Large intestine (tissue), 3 donors: ENCODE measurements around the gene L3MBTL4. TPM values are rescaled to one million over a fixed set of nuclear protein-coding genes. Genes with fewer than 3 reads are reported as not detected.

Experiments
- DNase-seq, 2 donors: peaks; one replicate each; pipeline versions ENCODE4 v3.0.0 to v3.0.0-alpha.2; 2013
- H3K27ac ChIP-seq: one replicate; pipeline ENCODE4 v1.5.1; 2013; ENCODE audit warnings: low read length
- H3K27me3 ChIP-seq: 2 replicates; pipeline ENCODE4 v1.6.1; 2013; ENCODE audit warnings: low read length; ENCODE audit not compliant: control insufficient read depth, insufficient read depth
- H3K36me3 ChIP-seq: 2 replicates; pipeline ENCODE4 v1.6.1; 2013; ENCODE audit warnings: low read length; ENCODE audit not compliant: control insufficient read depth, insufficient read depth
- H3K4me1 ChIP-seq: one replicate; pipeline ENCODE4 v1.6.1; 2013; ENCODE audit warnings: low read length; ENCODE audit not compliant: control insufficient read depth, insufficient read depth
- H3K4me3 ChIP-seq: one replicate; pipeline ENCODE4 v1.5.1; 2013; ENCODE audit warnings: low read length
- H3K9me3 ChIP-seq: one replicate; pipeline ENCODE4 v1.6.1; 2013; ENCODE audit warnings: mild to moderate bottlenecking, low read depth, low read length, moderate library complexity; ENCODE audit not compliant: control insufficient read depth
- WGBS: methylation state at CpG from one replicate; pipeline ENCODE4 v1.1.5; 2013; ENCODE audit warnings: low lambda C conversion rate; ENCODE audit not compliant: insufficient coverage; 5-methylcytosine and 5-hydroxymethylcytosine counted together
- polyA plus RNA-seq: library from polyadenylated mRNA; unstranded; fragments of 120-200 nt; gene quantifications from one replicate; pipeline ENCODE4 v1.2.1, GENCODE V29; 2013

L3MBTL4 gene
- polyA plus RNA-seq, 1 donor: 4.0 TPM

GRCh38 chr18:5939801-5940667 is 474.7 kb downstream of the L3MBTL4 start:
- H3K27ac ChIP-seq: no peak overlapping the region
- no peaks in the 10 kb centered on the region for H3K9me3 ChIP-seq
- H3K36me3 ChIP-seq: no peaks in the 10 kb centered on the region
- no peak for DNase-seq
- no peaks in the 10 kb centered on the region for H3K4me1 ChIP-seq
- H3K4me3 ChIP-seq: no peak overlapping the region
- no peaks in the 10 kb centered on the region for H3K27me3 ChIP-seq
- WGBS: no CpG with 5 or more reads among the region's 7 CpGs

DNA sequence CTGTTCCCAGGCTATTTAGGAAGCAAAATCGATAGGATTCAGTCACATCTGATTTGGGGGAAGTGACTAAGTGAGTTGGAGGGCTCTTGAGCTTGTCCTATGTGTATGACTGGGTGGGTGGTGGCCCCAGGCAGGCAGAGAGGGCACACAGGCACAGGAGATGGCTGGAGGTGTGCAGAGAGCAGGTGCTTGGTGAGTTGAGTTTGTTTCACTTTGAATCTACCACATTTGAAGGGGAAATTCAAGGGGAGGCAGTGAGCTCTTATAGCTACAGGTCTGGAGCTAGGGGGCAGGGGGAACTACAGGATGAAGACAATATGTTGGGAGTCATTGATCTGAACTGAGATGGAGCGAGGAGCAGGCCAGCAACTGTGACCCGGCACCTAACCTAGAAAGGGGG is 476.9 kb downstream of the L3MBTL4 start:
- no CpG with 5 or more reads among the region's 3 CpGs for WGBS
- Histone ChIP-seq H3K4me3 (no peak overlapping the region), H3K27me3 (no peaks in the 10 kb centered on the region), H3K9me3 (no peaks in the 10 kb centered on the region), H3K4me1 (no peaks in the 10 kb centered on the region), H3K36me3 (no peaks in the 10 kb centered on the region), H3K27ac (no peak overlapping the region)
- DNase-seq: no peak

- no CpG with 5 or more reads among the region's 7 CpGs for WGBS
- no peaks in the 10 kb centered on the region for H3K4me1 ChIP-seq
- no peak for DNase-seq
Measured at GRCh38 chr18:5937121-5937520, 477.6 kb downstream of the L3MBTL4 start.

GRCh38 chr18:5930789-5931188 is 483.9 kb downstream of the L3MBTL4 start:
- H3K27ac ChIP-seq: no peak overlapping the region
- no peaks in the 10 kb centered on the region for H3K4me1 ChIP-seq
- WGBS: no CpG with 5 or more reads among the region's 2 CpGs
- DNase-seq: no peak
- no peaks in the 10 kb centered on the region for H3K27me3 ChIP-seq
- H3K4me3 ChIP-seq: no peak overlapping the region
- H3K36me3 ChIP-seq: no peaks in the 10 kb centered on the region
- no peaks in the 10 kb centered on the region for H3K9me3 ChIP-seq

More at GRCh38 chr18:5937121-5937520, 477.6 kb downstream of the L3MBTL4 start:
- Histone ChIP-seq H3K9me3 (no peaks in the 10 kb centered on the region), H3K27me3 (no peaks in the 10 kb centered on the region), H3K36me3 (no peaks in the 10 kb centered on the region), H3K4me3 (no peak overlapping the region), H3K27ac (no peak overlapping the region)

DNA sequence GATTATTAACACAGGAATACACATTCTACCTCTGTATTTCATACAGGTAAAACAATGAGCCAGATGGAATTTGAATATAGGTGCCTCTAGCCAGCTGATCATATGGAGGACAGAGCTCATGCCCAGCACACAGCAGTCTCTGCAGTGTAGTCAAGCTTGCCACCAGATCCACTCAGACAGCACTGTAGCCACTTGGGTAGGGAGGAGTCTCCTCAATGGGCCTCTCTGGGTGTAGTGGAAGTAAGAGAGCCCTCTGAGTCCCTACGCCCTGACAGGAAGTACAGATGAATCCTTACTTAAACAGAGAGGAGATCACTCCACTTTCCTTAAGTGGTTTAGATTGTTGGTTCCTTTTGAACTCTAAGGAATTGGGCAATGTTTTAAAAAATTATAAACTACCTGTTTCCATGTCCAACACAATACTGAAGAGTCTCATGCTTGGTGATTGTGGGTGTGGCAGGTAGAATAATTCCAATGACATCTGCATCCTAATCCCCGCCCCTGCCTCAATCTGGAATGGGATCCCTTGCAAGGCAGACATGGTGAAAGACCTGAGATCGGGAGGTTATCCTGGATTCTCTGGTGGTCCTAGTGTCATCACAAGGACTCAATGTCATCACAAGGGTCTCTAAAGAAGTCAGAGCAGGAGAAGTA is 496.4 kb downstream of the L3MBTL4 start:
- no CpG with 5 or more reads among the region's 3 CpGs for WGBS
- peaks cover 3% of the 10 kb centered on the region for H3K27me3 ChIP-seq
- no peak for DNase-seq

GRCh38 chr18:5914951-5915350 is 499.8 kb downstream of the L3MBTL4 start:
- DNase-seq: no peak
- no peaks in the 10 kb centered on the region for H3K9me3 ChIP-seq
- H3K4me3 ChIP-seq: no peak overlapping the region
- no CpG with 5 or more reads among the region's 5 CpGs for WGBS
- H3K4me1 ChIP-seq: no peaks in the 10 kb centered on the region
- H3K27ac ChIP-seq: no peak overlapping the region
- peaks cover 4% of the 10 kb centered on the region for H3K27me3 ChIP-seq
- no peaks in the 10 kb centered on the region for H3K36me3 ChIP-seq

More for the DNA sequence above, 496.4 kb downstream of the L3MBTL4 start:
- no peaks in the 10 kb centered on the region for H3K9me3 ChIP-seq
- H3K4me1 ChIP-seq: no peaks in the 10 kb centered on the region
- H3K27ac ChIP-seq: no peak overlapping the region
- no peaks in the 10 kb centered on the region for H3K36me3 ChIP-seq
- no peak overlapping the region for H3K4me3 ChIP-seq

GRCh38 chr18:5914016-5914415 is 500.7 kb downstream of the L3MBTL4 start:
- H3K36me3 ChIP-seq: no peaks in the 10 kb centered on the region
- no peak overlapping the region for H3K27ac ChIP-seq
- peaks cover 4% of the 10 kb centered on the region for H3K27me3 ChIP-seq
- H3K9me3 ChIP-seq: no peaks in the 10 kb centered on the region
- H3K4me3 ChIP-seq: no peak overlapping the region
- no peak for DNase-seq
- H3K4me1 ChIP-seq: no peaks in the 10 kb centered on the region
- 80% methylated on average over 1 of the region's 1 CpG for WGBS

- WGBS: 75% methylated on average over 2 of the region's 7 CpGs
- Histone ChIP-seq H3K9me3 (no peaks in the 10 kb centered on the region), H3K36me3 (no peaks in the 10 kb centered on the region), H3K27ac (no peak overlapping the region), H3K4me1 (no peaks in the 10 kb centered on the region), H3K4me3 (no peak overlapping the region), H3K27me3 (peaks cover 4% of the 10 kb centered on the region)
- DNase-seq: no peak
Measured at GRCh38 chr18:5912566-5912965, 502.1 kb downstream of the L3MBTL4 start.

DNA sequence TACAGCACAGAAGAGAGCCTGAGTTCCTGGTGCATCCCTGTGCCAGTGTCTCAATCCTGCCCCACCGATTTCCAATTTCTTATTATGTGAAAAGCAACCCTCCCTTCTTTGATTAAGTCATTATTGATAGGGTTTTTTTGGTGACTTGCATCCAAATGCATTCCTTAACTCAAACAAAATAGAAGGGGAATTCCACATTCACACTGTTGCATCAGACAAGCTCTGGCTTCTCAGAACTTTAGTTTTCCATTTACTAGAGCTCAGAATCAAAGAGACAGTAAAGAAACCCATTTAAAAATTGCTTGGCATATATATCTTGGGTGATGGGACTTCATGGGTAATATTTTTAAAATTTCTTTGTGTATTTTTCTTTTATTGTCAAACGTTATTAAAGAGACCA is 505.6 kb downstream of the L3MBTL4 start:
- Histone ChIP-seq H3K27ac (no peak overlapping the region), H3K9me3 (no peaks in the 10 kb centered on the region), H3K4me3 (no peak overlapping the region), H3K4me1 (no peaks in the 10 kb centered on the region), H3K36me3 (no peaks in the 10 kb centered on the region), H3K27me3 (peaks cover 10% of the 10 kb centered on the region)
- WGBS: 100% methylated on average over 1 of the region's 2 CpGs
- DNase-seq: no peak
